SU-DHL-6 (cell line): ENCODE data around the gene KLHL29.

ENCODE experiments used
- H2AFZ ChIP-seq: fragments of 200-600 bp; sonication (generic); 2 replicates; pipeline ENCODE4 v1.6.1; 2014; ENCODE audit warnings: low read depth, mild to moderate bottlenecking, moderate library complexity, mixed read lengths, antibody characterized with exemption, low read length; ENCODE audit not compliant: severe bottlenecking
- H3F3A ChIP-seq: fragments of 200-600 bp; shearing (Covaris generic); 2 replicates; pipeline ENCODE4 v1.6.0; 2016; ENCODE audit warnings: antibody characterized with exemption, mild to moderate bottlenecking; ENCODE audit not compliant: insufficient read depth
- H3K27ac ChIP-seq: fragments of 200-600 bp; sonication (generic); 2 replicates; pipeline ENCODE4 v1.5.1; 2016; ENCODE audit warnings: low read depth, mild to moderate bottlenecking, low read length, moderate library complexity, mixed read lengths
- H3K27me3 ChIP-seq: fragments of 200-600 bp; sonication (generic), shearing (Covaris generic); 2 replicates; pipeline ENCODE4 v1.6.0; 2014; ENCODE audit warnings: mild to moderate bottlenecking, low read length
- H3K36me3 ChIP-seq: fragments of 200-600 bp; sonication (generic); 2 replicates; pipeline ENCODE4 v1.6.1; 2014; ENCODE audit warnings: mild to moderate bottlenecking, low read length, mixed read lengths
- H3K4me2 ChIP-seq: fragments of 300-600, 200-600 bp; shearing (Covaris generic), sonication (generic); 2 replicates; pipeline ENCODE4 v1.6.0; 2014; ENCODE audit warnings: low read length, low read depth, mild to moderate bottlenecking; ENCODE audit not compliant: poor library complexity, severe bottlenecking
- H3K4me3 ChIP-seq: fragments of 200-600 bp; sonication (generic); 2 replicates; pipeline ENCODE4 v1.5.1; 2014; ENCODE audit warnings: antibody characterized with exemption, low read length, mild to moderate bottlenecking, mixed read lengths; ENCODE audit not compliant: insufficient read depth, poor library complexity, severe bottlenecking
- H3K79me2 ChIP-seq: fragments of 200-600 bp; sonication (generic); 2 replicates; pipeline ENCODE4 v1.6.1; 2014; ENCODE audit warnings: mild to moderate bottlenecking, low read length, moderate library complexity; ENCODE audit not compliant: insufficient read depth
- H3K9ac ChIP-seq: fragments of 200-600 bp; sonication (generic); 2 replicates; pipeline ENCODE4 v1.7.0; 2014; ENCODE audit warnings: mild to moderate bottlenecking, low read length
- H3K9me2 ChIP-seq: fragments of 200-600 bp; sonication (generic); replicated peaks from 2 replicates; pipeline ENCODE4 v1.6.1; 2014; ENCODE audit warnings: low read length; ENCODE audit not compliant: insufficient read depth
- H3K9me3 ChIP-seq: fragments of 200-600 bp; sonication (generic); 2 replicates; pipeline ENCODE4 v1.6.1; 2014; ENCODE audit warnings: low read length, mixed read lengths; ENCODE audit not compliant: insufficient read depth
- H4K20me1 ChIP-seq: fragments of 200-600 bp; sonication (generic); 2 replicates; pipeline ENCODE4 v1.6.1; 2014; ENCODE audit warnings: low read depth, mild to moderate bottlenecking, antibody characterized with exemption, low read length, moderate library complexity, mixed read lengths
- EZH2phosphoT487 ChIP-seq: fragments of 200-600 bp; sonication (generic), shearing (Covaris generic); conservative IDR thresholded peaks from 2 replicates; pipeline ENCODE4 v1.6.1; 2018; ENCODE audit warnings: mild to moderate bottlenecking, antibody characterized with exemption, low read length, moderate library complexity, mixed read lengths
- TF ChIP-seq, protein P1 (sequence below): fragments of 200-600 bp; sonication (generic); IDR thresholded peaks from one replicate; pipeline ENCODE4 v1.5.1; 2017; ENCODE audit warnings: antibody characterized with exemption, mild to moderate bottlenecking, low read length, moderate library complexity; ENCODE audit not compliant: insufficient read depth, poor library complexity, severe bottlenecking

The KLHL29 gene

DNA sequence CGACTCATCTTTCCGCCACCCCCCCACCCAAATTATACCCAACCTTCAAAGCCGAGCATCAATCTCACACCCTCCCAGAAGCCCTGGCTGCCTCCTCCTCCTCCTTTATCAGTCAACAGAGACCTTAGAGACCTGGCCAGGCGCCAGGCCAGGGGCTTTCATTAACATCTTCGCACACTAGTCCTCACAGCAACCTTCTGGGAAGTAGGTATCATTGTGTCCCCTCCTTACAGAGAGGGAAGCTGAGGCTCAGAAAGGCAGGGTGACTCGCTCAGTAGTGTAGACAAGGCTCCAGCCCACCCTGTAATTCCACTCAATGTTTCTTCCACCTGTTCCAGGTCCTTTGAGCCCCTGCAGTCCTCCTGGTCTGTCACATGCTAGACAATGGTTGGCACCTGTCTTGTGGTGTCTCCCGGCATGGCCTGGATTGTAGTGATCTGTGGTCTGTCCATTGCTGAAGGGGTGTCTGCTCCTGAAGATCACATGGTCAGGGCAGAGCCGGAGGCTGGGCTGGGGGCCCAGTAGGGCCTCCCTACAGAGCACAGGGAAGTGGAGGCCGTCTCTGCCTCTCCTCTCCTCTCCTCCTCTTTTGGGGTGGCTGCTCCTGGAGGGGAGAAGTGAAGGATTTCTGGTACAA lies 36.0 kb downstream of the KLHL29 start:
- no peaks in the 10 kb centered on the region for H3F3A ChIP-seq
- H3K9me2 ChIP-seq = no peaks in the 10 kb centered on the region
- no peak overlapping the region for H3K4me3 ChIP-seq
- H4K20me1 ChIP-seq = no peaks in the 10 kb centered on the region
- no peaks in the 10 kb centered on the region for H3K27me3 ChIP-seq
- no peak overlapping the region for H3K4me2 ChIP-seq
- no peak overlapping the region for H3K9ac ChIP-seq
- no peak overlapping the region for H3K27ac ChIP-seq
- H3K9me3 ChIP-seq = no peaks in the 10 kb centered on the region
- H3K36me3 ChIP-seq = no peaks in the 10 kb centered on the region
- H2AFZ ChIP-seq = no peak overlapping the region
- no peaks in the 10 kb centered on the region for H3K79me2 ChIP-seq
- TF ChIP-seq, protein P1, sequence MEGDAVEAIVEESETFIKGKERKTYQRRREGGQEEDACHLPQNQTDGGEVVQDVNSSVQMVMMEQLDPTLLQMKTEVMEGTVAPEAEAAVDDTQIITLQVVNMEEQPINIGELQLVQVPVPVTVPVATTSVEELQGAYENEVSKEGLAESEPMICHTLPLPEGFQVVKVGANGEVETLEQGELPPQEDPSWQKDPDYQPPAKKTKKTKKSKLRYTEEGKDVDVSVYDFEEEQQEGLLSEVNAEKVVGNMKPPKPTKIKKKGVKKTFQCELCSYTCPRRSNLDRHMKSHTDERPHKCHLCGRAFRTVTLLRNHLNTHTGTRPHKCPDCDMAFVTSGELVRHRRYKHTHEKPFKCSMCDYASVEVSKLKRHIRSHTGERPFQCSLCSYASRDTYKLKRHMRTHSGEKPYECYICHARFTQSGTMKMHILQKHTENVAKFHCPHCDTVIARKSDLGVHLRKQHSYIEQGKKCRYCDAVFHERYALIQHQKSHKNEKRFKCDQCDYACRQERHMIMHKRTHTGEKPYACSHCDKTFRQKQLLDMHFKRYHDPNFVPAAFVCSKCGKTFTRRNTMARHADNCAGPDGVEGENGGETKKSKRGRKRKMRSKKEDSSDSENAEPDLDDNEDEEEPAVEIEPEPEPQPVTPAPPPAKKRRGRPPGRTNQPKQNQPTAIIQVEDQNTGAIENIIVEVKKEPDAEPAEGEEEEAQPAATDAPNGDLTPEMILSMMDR = no peak
- no peak for TF ChIP-seq EZH2phosphoT487

DNA sequence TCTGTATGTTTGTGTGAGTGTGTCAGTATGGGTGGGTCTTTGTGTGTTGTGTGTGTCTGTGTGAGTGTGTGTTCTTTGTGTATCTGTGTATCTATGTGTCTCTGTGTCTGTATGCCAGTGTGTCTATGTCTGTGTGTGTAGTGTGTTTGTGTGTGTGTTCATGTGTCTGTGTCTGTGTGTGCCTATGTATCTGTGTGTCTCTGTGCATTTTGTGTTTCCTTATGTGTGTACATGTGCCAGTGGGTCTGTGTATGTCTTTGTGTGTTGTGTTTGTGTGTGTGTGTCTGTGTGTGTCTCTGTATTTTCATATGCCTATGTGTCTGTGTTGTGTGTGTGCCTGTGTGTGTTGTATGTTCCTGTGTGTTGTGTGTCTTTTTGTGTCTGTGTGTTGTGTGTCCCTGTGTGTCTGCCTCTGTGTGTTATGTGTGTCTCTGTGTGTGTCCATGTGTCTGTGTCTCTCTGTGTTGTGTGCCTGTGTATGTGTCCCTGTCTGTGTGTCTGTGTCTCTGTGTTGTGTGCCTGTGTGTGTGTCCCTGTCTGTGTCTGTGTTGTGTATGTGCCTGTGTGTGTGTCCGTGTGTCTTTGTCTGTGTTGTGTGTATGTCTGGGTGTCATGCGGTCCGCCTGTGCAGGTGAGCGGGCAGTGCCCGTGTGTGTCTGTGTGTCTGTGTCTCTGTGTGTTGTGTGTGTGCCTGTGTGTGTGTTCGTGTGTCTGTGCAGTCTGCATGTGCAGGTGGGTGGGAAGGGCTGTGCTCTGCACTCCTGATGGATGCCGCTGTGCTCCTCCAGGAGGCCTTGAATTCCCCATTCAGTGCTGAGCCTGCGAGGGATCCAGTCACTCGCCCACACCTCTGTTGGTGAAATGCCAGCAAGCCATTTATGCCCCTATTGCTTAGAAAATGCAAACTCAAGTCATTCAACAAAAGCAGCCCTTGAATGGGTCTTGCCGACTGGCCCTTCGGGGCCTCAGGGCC lies 37.4 kb downstream of the KLHL29 start:
- no peak overlapping the region for H2AFZ ChIP-seq
- no peaks in the 10 kb centered on the region for H3K9me3 ChIP-seq
- H3K9me2 ChIP-seq = no peaks in the 10 kb centered on the region
- H3K4me3 ChIP-seq = no peak overlapping the region
- no peaks in the 10 kb centered on the region for H3K27me3 ChIP-seq
- TF ChIP-seq EZH2phosphoT487 = no peak
- TF ChIP-seq, protein P1 = no peak
- no peaks in the 10 kb centered on the region for H3K79me2 ChIP-seq
- no peaks in the 10 kb centered on the region for H3K36me3 ChIP-seq
- no peak overlapping the region for H3K27ac ChIP-seq
- H3K4me2 ChIP-seq = no peak overlapping the region
- no peak overlapping the region for H3K9ac ChIP-seq
- H4K20me1 ChIP-seq = no peaks in the 10 kb centered on the region
- no peaks in the 10 kb centered on the region for H3F3A ChIP-seq

DNA sequence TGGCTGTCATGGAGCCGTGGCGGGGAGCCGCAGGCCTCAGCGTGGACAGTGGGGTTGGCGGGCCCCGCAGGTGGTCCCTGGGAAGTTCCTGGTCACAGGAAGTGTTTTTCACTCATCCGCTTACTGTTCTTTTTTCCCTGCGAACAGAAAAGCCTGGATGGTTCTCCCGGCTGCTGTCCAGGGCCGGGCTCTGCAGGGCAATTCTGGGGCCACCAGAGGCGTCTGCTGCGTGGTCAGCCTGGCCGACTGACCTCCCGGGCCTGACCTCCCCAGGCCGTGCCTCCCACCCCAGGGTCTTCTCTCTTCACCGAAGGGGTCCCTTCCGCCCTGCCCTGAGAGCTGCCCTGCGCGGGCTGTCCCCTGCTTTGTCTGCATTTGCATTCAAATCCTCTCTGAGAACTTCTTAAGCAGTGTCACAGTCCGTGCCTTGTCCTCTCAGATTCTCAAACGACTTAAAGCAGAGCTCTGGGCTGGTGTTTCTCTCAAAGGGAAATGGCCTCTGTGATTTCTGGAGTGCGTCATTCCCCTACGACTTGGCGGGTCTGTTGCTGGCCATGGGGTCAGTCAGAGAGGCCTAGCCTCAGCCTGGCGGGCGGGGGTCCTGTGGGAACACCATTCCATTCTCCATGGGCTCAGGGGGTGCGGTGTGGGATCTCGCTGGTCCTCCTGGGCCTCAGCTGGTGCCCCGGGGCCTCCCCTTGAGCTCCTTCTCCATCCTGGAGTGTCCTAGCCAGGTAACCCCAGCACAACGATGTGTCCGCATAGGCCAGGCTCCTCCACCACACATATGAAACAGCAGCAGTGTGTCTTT lies 38.3 kb downstream of the KLHL29 start:
- Histone ChIP-seq H3K27me3 (no peaks in the 10 kb centered on the region), H4K20me1 (no peaks in the 10 kb centered on the region), H3F3A (no peaks in the 10 kb centered on the region), H3K27ac (no peak overlapping the region), H3K9ac (no peak overlapping the region), H3K4me3 (no peak overlapping the region), H3K9me2 (no peaks in the 10 kb centered on the region), H3K4me2 (no peak overlapping the region), H3K36me3 (no peaks in the 10 kb centered on the region), H3K79me2 (no peaks in the 10 kb centered on the region), H3K9me3 (no peaks in the 10 kb centered on the region), H2AFZ (no peak overlapping the region)
- TF ChIP-seq EZH2phosphoT487 = no peak
- TF ChIP-seq, protein P1 = no peak
